ENCODE results near the gene SDK2.

The SDK2 gene

DNA sequence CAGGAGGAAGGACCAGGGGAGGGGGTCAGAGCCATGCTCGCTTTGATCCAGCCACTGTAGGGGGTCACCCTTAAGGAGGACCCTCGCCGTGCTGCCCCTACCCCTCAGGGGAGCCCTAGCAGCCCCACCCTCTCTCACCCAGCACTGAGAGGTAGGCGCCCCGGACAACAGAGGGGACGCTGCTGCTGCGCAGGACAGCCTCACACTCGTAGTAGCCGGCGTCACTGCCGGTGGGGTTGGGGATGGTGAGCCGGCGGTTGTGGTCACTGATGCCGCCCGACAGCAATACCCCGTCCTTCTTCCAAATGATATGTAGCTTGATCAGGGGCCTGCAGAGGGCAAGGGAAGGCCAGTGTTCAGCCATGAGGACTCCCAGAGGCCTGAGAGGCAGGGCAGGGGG lies 206.4 kb downstream of the SDK2 start:
- no peak for DNase-seq

DNA sequence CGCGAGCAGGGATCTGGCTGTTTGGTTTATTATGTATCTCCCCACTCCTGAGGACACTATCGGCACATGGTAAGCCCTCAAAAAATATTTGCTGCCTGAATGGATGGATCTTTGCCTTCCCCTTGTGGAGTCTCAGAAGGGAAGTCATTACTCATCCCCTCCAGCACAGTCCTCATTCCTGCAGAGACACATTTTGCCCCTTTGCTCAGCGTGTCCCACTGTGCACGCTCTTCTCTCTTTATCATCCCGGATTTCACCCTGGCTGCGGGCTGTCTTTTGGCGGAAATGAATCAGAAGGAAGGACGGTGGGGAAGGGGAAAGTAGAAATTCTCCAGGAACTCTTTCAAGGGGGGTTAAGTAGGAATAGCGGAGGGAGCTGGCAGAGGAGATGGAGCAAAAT lies 207.3 kb downstream of the SDK2 start:
- no peak for DNase-seq

DNA sequence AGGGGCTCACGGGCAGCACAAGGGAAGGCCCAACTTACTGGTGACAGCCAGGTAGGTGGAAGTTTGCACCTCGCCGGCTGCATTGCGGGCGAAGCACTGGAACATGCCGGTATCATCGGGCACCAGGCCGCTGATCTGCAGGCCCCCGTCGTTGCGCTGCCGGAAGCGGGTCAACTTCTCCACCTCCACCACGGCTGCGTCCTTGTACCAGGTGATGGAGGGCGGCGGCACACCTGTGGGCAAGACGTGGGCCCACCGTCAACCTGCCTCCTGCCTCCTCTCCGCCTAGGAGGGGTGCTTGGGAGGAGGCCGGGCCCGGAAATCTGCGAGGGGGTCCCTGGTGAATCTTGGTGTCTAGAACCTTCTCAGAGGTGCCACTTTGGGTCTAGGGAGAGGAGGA lies 208.8 kb downstream of the SDK2 start:
- DNase-seq = no peak

DNA sequence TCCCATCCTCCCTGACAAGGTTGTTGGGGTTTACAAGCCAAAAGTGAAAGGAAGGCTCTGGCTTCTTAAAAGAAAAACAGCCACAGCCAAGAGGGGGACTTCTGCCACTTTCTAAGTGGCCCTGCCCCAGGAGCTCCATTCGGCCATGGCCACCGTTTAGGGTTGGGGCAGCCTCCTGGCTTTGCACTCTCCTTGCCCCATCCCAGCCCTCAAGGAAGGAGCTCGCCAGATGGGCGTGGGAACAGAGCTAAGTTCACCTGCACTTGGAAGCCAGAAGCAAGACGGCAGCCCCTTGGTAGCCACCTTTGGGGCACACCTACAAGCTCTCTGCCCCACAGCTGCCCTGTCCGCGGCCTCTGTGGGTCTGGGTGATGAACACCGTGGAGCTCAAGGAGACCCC lies 210.1 kb downstream of the SDK2 start:
- no peak for DNase-seq

DNA sequence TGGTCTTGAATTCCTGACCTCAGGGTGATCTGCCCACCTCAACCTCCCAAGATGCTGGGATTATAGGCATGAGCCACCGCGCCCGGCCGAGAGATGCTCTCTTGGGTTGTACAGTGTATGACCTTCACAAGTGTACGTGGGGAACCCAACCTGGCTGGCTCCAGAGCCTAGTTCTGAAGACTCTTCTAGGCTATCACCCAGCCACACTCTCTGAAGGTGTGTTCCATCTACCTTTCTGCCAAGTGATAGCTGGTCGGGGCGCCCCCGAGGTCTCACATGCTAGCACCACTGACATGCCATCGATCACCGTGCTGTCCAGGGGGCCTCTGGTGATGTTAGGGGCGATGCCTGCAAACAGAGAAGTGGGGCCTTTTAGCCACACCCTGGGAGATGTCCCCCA lies 210.7 kb downstream of the SDK2 start:
- DNase-seq = no peak

DNA sequence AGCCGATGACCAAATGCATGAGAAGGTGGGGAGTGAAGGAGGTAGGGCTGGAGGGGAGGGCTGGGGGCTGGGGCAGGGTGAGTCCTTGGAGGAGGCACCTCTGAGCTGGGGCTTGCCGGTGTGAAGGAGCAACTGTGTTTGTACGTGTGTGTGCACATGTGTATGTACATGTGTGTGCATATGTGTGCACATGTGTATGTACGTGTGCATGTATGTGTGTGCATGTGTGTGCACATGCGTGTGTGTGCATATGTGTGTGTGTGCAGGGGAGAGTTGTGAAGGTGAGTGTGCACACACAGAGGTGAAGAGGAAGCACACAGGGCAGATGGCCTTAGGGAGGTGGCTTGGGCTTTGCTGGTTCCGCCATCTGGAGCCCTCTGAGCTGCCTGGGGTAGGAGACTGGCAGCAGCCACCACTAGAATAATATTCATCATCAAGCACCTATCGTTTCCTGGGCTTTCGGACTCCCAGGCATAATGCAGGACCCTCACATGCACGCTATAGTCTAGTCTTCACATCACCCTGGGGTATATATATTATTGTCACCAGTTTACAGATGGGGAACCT lies 211.5 kb downstream of the SDK2 start:
- DNase-seq = no peak

DNA sequence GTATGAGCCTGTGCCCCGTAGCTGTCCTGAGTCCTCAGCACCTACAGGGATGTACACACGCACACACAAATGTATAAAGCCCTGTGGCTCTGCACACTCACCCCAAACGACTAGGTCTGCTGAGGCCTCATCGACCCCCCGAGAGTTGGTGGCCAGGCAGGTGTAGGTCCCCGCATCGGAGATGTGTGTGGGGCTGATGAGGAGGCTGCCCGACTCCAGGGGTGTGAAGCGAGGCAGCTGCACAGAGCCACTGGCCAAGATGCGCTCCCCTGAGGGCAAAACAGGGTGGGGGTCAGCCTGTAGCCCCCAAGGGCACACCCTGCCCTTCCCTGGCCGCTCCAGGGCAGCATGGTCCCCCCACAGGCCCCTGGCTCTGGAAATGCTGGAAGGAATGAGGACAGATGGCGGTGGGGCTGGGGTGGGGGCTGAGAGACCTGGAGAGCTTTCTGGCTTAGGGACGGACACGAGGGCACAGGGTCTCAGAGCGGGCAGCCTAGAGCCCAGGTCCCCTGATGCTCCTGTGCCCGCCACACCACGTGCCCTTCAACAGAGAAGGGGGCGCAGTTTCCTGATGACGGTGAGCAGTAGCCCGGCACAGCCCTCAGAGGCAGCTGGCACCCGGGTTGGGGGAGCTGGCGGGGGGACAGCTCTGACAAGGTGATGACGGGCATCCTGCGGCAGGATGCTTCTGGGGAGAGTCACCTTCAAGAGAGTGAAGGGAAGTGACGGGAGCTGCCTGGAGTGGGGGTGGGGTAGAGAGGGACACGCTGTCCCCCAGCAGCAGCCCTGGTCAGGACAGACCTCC lies 212.6 kb downstream of the SDK2 start:
- DNase-seq = no peak

DNA sequence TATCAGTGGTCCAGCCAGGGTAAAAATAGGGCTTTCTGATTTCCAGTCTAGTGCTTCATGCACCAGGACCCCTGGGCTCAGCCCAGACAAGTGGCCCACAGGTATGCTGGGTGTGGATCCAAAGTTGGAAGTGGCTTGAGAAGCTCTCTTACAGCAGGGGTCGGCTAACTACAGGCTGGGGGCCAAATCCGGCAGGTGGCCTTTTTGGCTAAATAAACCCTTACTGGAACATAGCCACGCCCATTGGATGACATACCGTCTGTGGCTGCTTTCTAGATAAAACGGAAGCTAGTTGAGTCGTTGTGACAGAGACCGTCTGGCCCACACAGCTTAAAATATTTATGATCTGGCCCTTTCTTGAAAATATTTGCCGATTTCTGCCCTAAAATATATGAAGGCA lies 213.4 kb downstream of the SDK2 start:
- no peak for DNase-seq

DNA sequence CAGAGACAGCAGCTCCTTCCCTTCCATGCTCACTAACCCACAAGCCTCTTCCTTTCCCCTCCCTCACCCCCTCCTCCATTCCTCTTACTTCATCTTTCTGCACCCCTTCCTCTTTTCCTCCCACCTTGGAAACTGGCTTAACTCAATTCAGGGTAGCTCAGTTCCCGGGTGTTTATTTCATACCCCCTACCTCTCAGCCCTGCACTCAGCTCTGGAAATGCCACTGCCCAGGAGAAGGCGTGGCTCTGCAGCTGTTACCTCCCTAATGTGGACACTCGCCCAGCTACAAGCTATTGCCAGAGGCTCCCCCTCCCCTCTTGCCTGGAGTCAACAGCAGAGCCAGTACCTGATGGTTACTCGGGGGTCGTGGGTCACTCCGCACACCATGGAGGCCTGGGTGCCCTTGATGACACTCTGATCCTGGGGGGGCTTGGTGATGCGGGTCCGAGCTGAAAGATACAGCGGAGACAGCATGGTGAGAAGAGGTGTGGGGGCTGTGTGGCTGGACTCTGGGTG lies 214.0 kb downstream of the SDK2 start:
- no peak for DNase-seq

DNA sequence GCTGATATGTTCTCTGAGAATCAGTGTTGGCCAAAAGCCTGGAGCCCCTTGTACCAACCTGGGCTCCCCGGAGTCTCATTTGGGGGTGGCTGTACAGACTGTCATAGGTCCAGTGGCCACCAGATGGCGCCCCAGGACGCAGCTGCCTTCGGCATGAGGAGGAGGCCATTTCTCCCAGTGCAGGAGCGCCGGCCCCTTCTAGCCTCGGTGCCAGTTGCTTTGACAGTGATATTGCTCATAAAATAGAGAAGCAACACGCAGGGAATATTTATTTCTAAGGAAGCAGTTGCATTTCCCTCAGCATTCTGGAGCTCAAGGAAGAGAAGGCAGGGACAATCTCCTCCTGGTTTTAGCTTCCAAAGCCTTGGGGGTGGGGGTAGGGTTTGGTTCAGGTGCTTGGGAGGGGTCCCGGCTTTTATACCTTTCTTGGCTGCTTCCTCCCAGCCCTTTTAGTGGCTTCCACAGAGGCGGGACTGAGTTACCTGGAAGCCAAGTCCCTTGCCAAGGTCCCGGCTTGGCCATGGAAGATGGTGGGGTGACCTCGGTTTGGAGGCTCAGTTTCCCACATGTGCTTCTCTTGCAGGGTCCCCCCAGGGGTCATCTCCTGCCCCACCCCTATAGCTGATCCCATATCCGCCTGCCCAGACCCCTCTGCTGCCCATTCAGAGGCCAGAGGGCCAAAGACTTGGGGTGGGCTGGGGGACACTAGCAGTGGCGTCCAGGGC lies 214.6 kb downstream of the SDK2 start:
- peak; percentile 5 for DNase-seq

DNA sequence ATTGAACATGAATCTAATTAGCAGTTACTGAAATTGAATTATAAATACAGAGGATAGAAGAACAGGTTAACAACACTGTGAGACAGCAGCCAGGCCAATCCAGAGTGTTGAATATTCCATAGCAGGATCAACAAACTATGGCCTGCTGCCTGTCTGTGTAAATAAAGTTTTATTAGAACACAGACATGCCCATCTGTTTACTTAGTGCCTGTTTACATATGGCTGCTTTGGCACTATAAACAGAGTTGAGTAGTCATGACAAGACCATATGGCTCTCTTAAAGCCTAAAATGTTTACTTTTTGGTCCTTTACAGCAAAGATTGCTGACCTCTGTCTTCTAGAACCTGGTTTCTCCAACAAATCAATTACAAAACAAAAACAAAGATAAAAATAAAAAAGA lies 217.0 kb downstream of the SDK2 start:
- DNase-seq = no peak

DNA sequence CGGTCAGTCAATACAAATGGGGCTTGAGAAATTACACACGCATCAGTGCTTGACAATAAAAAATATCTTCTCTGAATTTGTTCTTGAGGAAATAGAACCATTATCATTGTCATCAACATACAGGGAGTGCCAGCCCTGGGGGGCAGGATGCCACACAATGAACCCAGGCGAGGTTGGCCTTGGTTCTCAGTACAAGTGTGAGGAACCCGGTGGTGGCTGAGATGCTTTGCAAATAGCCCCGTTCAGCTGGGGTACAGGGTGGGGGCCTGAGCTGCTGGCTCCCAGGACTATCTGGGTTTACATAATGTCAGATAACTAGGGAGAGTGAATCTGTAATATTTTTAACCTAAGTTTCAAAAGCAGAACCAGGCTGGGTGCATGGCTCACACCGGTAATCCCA lies 219.7 kb downstream of the SDK2 start:
- DNase-seq = no peak

DNA sequence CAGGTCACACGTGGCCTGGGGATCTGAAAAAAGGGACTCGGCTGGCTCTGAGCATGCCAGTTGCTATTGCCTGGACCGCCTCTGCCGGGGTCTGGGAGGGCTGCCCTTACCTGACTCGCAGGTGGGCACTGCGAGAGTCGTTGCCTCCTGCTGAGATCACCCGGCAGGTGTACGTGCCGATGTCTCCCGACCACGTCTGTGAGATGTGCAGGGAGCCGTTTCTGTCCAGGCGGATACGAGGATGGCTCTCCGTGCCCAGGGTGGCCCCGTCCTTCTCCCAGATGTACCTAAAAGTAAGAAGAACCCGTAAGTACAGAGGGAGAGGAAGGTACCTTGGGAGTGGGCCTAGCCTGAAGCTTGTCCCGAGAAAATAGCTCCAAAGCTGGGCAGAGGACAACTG lies 220.4 kb downstream of the SDK2 start:
- no peak for DNase-seq

DNA sequence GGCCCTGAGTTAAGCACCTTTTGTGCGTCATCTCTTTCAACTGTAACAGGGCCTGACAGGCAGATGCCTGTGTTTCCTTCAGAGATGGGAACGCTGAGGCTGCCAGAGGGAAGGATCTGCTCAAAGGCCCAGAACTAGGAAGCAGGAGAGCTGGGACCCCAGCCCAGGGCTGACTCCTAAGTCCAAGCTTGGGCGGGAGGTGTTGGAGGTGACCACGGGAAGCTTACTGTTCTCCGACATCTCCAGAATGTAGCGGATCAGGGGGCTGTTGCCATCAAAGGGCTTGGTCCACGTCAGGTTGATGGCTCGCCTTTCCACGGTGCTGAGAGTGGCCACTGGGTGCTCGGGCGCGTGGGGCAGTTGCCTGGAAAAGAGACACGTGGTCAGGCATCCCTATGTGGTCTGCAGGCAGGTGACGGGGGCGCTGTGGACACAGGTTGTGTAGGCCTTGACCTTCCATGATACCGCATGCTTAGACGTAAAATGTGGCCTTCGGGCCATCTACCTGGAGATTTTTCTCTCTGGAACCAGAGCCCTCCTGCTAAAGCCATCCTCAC lies 221.0 kb downstream of the SDK2 start:
- no peak for DNase-seq

DNA sequence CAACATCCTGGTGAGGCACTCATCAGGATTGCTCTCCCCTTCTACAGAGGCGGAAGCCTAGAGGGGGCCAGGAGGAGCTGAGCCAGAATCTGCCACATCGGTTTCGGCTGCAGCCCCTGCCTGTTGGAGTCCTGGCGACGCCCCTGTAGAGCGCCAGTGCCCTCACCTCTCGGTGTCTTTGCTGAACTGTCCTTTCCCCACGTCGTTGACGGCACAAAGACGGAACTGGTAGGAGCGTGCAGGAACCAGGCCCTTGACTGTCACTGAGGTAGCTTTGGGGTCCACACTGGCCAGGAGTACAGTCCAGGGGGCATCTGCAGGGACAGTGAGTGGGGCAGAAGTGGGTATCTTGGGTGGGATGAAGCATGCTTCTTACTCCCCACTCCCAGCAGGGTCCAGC lies 222.1 kb downstream of the SDK2 start:
- no peak for DNase-seq

DNA sequence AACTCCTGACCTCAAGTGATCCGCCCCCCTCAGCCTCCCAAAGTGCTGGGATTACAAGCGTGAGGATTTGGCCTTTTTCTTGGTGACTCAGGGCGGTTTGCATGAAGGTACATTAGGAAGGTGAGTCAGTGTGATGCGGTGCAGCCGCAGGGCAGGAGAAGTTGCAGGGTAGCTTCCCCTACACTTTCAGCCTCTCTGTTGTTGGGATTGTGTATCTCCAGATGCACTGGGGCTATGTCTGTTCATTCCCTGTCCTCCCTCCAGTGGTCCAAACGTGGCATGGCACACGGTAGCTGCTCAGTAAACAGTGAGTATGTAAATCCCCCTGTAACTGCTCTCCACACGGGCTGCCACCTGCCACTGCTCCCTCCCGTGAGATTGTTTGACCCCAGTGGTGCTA lies 223.3 kb downstream of the SDK2 start:
- DNase-seq = no peak

DNA sequence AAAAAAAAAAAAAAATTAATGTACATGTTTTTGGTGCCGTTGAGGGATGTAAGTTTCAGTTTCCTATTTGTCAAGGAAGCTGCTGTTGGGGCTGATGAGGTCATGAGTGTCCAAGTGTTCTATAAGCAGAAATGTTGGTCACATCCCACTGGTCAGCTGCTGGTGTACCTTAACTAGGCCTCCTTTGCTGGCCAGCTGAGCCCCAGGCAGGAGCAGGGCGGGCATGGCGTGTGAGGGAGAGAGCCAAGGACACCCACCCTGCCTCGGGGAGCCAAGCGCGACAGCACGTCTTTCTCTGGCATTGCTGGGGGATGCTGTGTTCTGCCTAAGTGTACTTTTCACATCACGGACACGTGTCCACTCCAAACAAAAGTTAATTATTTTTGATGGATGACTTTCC lies 224.4 kb downstream of the SDK2 start:
- no peak for DNase-seq

DNA sequence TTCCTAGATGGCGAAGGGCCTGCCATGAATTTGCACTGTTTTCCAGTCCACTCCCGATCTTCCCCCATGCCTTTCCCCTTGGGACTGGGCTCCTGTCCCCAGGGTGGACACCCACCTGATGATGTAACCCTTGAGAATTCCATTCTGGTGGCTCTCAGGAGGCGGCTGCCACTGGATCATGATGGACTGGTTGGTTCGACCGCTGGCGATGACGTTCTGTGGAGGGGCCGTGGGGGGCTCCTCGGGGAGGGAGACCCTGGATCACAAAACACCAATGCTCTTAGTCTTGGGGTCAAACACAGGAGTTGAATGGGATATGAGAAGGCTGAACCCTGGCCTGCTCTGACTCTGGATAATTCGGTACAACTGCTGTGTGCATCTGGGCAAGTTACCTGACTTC lies 225.2 kb downstream of the SDK2 start:
- no peak for DNase-seq

DNA sequence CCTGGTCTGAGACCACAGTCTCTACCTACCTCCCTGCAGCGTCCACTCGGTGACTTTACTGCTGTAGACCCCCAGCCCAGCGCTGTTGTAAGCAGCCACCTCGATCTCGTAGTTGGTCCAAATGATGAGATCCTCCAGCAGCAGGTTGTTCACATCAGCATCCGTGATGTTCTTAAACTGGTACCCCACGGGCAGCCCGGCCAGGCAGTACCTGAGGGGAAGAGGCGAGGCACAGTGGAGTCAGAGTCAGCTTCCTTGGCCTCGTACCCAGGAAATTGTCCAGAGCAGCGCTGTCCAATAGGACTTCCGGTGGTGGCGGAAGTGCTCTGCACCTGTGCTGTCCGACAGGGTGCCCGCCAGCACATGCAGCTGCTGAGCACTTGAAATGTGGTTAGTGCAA lies 228.5 kb downstream of the SDK2 start:
- DNase-seq = no peak

DNA sequence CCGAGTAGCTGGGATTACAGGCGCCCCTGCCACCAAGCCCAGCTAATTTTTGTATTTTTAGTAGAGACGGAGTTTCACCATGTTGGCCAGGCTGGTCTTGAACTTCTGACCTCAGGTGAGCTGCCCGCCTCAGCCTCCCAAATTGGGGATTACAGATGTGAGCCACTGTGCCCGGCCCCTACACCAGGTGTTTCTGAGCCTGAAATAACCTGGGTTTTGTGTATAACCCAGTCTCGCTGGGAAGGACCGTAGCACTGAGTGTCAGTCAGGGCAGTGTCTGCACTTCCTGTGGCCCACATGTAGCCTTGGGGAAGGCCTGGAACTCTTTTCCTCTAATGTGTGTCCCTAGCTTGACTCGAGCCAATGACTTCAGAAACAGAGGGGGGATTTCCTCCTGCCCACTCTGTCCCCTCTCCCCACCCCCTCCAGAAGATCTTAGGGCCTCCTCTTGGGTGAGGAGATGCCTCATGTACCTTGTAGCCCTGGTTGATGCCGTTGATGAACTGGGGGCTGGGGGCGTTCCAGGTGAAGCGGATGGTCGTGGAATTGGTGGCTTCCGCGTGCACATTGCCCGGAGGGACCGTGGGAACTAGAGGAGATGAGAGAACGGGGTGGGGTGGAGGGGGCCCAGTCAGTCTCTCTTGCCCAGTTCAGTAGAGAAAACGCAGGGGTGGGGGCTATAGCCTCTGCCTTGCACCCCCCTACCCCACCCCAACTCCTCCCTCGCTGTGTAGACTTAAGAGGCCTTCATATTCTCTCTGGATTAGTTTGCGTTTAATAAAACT lies 229.9 kb downstream of the SDK2 start:
- no peak for DNase-seq

DNA sequence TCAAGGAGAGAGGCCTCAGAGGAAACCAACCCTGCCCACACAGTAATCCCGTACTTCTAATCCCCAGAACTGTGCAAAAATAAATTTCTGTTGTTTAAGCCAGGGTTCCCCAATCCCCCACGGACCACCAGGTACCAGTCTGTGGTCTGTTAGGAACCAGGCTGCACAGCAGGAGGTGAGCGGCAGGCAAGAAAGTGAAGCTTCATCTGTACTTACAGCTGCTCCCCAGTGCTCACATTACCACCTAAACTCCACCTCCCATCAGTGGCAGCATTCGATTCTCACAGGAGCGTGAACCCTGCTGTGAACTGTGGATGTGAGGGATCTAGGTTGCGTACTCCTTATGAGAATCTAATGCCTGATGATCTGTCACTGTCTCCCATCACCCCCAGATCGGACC lies 231.3 kb downstream of the SDK2 start:
- no peak for DNase-seq

DNA sequence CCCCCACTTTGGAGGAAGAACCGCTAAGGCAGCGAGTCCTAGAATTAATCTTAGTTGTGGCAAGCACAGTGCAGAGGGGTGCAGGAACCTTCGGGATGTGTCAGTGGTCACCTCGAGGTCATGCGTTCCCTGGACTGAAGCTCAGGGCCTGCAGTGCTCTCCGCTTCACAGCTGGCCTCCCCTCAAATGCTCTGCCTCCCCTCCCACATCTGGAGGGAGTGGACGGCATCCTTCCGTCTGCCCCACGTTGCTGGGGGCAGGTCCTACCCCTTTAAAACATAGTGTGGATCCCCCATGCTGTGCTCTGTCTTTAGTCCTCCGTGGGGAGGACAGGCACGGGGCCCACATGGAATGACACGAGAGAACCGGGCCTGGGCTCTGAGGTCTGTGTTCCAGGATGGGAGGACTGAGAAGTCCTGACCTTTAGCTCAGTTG lies 232.9 kb downstream of the SDK2 start:
- no peak for DNase-seq

Measured in NCI-H1417 treated with DMSO at 0.1 percent for 48 hours (cell line).